Measurements from ENCODE around the gene CCSER2.
A peak's percentile ranks its signal among the peaks of the same experiment; 100 is the strongest.

Gene CCSER2

DNA sequence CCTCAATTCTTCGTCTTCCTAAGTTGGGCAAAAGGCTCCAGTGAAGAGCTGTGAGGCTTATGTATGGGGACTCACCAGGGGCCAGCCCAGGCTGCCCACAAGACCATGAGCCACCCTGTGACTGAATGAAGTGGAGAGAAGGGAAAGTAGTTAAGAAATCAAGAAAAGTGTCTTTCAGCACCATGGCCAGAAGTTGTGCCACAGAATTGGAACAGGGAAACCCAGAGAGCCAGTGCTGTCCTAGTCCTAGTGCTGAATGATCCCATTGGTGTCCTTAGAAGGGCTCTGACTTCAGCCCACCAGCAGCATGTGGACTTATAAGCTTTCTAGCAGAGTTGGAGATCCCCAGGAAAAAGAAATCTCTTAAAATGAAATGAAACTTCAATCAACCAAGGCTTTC is 37.0 kb upstream of the CCSER2 start:
- H3K36me3 ChIP-seq, result no peaks in the 10 kb centered on the region
- no peaks in the 10 kb centered on the region for H3K27me3 ChIP-seq
- TF ChIP-seq, protein P1, sequence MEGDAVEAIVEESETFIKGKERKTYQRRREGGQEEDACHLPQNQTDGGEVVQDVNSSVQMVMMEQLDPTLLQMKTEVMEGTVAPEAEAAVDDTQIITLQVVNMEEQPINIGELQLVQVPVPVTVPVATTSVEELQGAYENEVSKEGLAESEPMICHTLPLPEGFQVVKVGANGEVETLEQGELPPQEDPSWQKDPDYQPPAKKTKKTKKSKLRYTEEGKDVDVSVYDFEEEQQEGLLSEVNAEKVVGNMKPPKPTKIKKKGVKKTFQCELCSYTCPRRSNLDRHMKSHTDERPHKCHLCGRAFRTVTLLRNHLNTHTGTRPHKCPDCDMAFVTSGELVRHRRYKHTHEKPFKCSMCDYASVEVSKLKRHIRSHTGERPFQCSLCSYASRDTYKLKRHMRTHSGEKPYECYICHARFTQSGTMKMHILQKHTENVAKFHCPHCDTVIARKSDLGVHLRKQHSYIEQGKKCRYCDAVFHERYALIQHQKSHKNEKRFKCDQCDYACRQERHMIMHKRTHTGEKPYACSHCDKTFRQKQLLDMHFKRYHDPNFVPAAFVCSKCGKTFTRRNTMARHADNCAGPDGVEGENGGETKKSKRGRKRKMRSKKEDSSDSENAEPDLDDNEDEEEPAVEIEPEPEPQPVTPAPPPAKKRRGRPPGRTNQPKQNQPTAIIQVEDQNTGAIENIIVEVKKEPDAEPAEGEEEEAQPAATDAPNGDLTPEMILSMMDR (IDR thresholded peaks at IDR 0.05; ENCODE audit: low read depth, low read length), result no peak
- H3K9me3 ChIP-seq, result no peaks in the 10 kb centered on the region
- no peaks in the 10 kb centered on the region; the same call in 1 of the 2 replicates for H3K4me1 ChIP-seq
- no peak overlapping the region for H3K4me3 ChIP-seq (ENCODE audit: low read depth, low read length)
- no peak for DNase-seq

DNA sequence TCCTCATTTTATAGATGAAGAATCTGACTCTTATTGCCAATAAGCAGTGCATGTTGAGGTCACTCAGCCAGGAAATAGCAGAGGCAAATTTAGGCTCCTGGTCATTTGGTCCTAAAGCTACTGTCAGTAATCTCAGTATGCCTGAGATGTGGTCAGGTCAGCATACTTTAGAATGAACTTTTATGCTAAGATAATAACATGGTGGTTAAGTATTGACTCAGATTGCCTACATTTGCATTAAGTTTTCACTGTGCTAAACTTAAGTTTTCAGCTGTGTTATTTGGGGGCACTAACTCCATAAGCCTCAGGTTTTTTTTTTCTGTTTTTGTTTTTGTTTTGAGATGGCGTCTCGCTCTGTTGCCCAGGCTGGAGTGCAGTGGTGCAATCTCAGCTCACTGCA is 35.9 kb upstream of the CCSER2 start:
- no peaks in the 10 kb centered on the region for H3K36me3 ChIP-seq
- TF ChIP-seq, protein P1 (IDR thresholded peaks at IDR 0.05; ENCODE audit: low read depth, low read length), result no peak
- no peaks in the 10 kb centered on the region; the same call in 1 of the 2 replicates for H3K4me1 ChIP-seq
- no peak overlapping the region for H3K4me3 ChIP-seq (ENCODE audit: low read depth, low read length)
- H3K27me3 ChIP-seq, result no peaks in the 10 kb centered on the region
- DNase-seq, result no peak
- no peaks in the 10 kb centered on the region for H3K9me3 ChIP-seq

DNA sequence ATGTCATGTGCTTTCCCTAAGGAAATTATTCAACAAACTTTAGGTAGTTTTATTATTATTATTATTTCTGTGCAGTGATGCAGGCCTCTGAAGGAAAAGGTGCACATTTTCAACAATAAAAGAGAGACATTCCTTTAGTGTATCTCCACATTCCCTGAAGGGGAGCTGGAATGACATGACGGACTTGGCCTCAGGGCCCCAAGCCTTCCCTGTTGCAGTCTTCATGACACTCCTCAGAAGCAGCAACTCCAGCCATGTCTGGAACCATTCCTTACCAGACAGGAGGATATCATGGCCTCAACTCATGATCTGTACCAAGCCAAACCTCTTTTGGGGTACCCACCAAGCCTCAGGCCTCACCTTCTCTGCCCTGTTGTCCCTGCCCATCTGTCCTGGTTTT is 35.2 kb upstream of the CCSER2 start:
- Histone ChIP-seq H3K4me3 (ENCODE audit: low read depth, low read length) (no peak overlapping the region), H3K4me1 (no peaks in the 10 kb centered on the region; the same call in 1 of the 2 replicates), H3K27me3 (no peaks in the 10 kb centered on the region), H3K36me3 (no peaks in the 10 kb centered on the region), H3K9me3 (no peaks in the 10 kb centered on the region)
- no peak for DNase-seq
- TF ChIP-seq, protein P1 (IDR thresholded peaks at IDR 0.05; ENCODE audit: low read depth, low read length), result no peak

DNA sequence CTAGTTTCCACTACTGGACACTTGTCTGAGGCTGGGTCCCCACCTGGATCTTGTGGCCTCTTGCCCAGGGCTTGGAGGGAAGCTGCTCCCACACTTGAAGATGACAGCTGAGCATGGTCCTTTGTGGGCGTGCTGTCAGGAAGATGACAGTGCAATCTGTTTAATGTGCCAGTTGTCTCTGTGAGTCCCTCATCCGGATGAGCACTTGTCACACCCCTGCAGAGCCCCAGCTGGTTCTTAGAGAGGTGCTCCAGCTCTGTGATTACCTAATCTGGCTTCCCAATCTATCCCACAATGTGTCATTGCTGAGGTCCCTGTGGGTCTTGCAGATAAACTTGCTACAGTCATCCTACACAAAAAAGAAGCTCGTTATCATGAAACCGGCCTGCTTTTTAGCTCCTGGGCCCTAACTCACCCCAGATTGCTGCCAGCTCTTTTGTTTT is 34.8 kb upstream of the CCSER2 start:
- Histone ChIP-seq H3K27me3 (no peaks in the 10 kb centered on the region), H3K36me3 (no peaks in the 10 kb centered on the region), H3K9me3 (no peaks in the 10 kb centered on the region), H3K4me3 (ENCODE audit: low read depth, low read length) (no peak overlapping the region), H3K4me1 (no peaks in the 10 kb centered on the region; the same call in 1 of the 2 replicates)
- TF ChIP-seq, protein P1 (IDR thresholded peaks at IDR 0.05; ENCODE audit: low read depth, low read length), result no peak
- peak; percentile 44 for DNase-seq

DNA sequence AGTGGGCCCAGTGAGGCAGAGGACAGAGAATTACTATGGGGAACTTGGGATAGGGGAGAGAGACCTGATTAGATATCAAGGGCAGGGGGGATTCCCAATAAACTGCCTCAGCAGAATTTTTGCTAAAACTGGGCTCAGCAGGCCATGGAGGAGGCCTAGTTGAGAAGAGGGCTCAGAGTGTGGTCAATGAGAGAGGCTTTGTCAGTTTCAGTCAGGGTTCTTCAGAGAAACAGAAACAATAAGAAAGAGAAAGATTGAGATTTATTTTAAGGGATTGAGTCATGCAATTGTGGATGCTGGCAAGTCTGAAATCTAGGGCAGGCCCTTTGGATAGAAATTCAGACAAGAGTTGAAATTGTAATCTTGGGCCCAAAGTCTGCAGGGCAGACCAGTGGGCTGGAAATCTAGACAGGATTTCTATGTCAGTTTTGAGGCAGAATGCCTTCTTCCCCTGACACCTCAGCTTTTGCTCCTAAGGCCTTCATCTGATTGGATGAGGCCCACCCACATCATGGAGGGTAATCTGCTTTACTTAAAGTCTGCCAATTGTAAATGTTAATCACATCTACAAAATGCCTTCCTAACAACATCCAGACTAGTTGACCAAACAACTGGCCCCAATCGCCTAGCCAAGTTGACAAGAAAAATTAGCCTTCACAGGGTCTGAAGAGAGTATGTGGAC is 33.5 kb upstream of the CCSER2 start:
- Histone ChIP-seq H3K4me3 (ENCODE audit: low read depth, low read length) (no peak overlapping the region), H3K4me1 (no peaks in the 10 kb centered on the region; the same call in 1 of the 2 replicates), H3K27me3 (no peaks in the 10 kb centered on the region), H3K9me3 (no peaks in the 10 kb centered on the region), H3K36me3 (no peaks in the 10 kb centered on the region)
- DNase-seq, result no peak
- TF ChIP-seq, protein P1 (IDR thresholded peaks at IDR 0.05; ENCODE audit: low read depth, low read length), result no peak

All from BE2C (cell line).